HG03159 (cell line): ENCODE results near the gene PDZD8.

Source experiments
- ATAC-seq: cut with Tn5 transposase; IDR thresholded peaks from one replicate; pipeline ENCODE4 v1.9.1; 2021; ENCODE audit warnings: mild to moderate bottlenecking, moderate library complexity; ENCODE audit not compliant: unreplicated experiment

The PDZD8 gene

DNA sequence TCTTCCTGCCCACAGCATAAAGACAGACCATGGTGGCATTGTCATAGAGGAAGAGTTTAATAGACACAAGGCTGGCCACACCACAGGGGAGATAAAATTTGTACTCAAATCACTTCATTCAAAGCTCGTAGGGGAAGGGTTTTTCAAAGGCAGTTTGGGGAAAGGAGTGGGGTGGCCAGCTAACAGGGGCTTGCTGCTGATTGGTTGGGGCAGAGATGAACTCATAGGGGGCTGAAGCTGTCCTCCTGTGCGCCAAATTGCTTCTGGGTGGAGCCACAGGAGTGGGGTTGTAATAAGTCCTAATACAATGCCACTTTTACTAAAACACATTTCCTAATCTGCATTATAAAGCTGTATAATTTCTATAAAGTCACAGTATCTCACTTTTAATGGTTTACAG, 22.5 kb downstream of the PDZD8 start:
- ATAC-seq = no peak

DNA sequence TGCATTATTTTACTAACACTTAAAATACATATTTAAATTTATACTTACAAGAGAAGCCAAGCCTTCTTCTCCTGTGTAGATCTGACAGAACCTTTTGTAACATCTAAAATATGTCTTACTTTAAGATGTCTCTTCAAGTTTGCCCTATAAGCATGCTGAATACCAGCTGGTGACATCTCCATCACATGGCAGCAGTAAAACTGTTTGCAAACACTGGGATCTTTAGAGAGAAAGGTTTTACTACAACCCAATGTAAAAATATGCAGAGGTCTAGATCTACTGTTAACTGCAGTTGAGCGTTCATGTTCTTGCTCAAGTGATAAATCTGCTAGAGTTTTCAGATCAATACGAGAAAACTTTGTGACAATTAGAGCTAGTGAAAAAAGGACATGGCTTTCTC, 23.2 kb downstream of the PDZD8 start:
- ATAC-seq = no peak

DNA sequence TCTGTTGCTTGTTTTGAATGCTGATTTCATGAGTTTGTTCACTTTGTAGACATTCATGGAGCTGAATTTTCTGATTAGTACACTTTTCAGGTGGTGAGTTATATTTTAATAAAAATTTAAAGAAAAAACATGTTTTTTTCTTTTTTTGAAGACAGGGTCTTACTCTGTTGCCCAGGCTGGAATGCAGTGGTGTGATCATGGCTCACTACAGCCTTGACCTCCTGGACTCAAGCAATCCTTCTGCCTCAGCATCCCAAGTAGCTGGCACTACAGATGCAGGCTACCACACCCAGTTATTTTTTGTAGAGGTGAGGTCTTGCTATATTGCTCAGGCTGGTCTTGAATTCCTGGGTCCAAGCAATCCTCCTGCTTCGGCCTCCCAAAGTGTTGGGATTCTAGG, 23.7 kb downstream of the PDZD8 start:
- no peak for ATAC-seq

GRCh38 chr10:117350909-117351308, 24.3 kb downstream of the PDZD8 start:
- ATAC-seq = peak; percentile 87

- no peak for ATAC-seq
These were observed 27.0 kb downstream of the PDZD8 start for GRCh38 chr10:117348236-117348635.

DNA sequence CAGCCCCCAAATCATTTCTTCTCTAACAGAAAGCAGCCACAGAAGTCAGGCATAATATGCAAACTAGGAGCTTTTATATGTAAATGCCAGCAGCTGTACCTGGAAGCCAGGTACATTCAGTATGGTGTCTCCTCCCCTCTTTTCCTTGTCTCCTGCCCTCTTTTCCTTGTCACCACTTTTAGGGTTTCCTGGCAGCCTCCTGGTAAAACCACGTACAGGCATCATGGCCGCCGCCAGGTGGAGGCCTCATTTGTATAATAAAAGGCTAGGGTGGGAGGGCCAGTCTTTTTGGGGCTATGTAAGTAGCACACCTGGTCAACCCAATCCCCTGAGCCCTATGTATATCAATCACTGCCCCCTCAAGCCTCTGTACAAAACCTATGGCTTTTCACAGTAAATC, 28.7 kb downstream of the PDZD8 start:
- ATAC-seq = no peak

- ATAC-seq = no peak
These were observed 30.1 kb downstream of the PDZD8 start for GRCh38 chr10:117345143-117345542.

GRCh38 chr10:117342641-117343040, 32.6 kb downstream of the PDZD8 start:
- ATAC-seq = peak; percentile 5

DNA sequence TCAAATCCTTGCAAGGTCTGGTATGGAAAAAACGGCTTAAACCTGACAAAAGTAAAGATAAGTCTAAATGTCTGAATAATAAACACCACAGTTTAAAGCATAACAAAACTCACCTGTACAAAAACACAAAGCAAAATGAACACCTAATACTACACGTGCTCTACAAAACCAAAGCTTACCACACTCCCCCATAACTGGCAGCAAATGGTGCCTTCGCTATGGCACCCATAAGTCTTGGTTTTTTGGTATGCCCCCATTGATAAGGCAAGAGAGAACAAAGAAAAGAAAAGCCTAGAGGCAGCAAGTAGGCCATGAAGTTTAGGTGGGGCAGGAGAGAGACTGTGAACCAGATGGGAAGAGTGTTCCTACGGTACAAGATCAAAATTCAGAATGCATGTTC, 34.2 kb downstream of the PDZD8 start:
- ATAC-seq = no peak

DNA sequence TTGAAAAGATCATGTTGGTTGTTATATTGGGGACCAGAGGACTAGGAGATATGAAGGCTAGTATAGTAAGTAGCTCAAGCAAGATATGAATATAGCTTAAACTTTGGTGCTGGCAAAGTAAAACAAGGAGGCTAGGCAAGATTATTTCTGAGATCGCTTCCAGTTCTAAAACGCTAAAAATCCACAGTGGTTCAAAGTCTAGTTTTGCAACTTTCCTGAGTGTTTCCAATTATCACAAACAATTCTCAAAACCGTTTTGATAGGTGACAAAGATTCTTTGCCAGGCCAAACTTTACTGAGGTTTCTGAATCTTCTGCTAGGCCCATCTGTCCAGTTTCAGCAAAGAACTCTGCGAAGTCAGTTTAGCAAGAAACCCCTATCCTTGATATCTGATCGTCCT, 35.3 kb downstream of the PDZD8 start:
- no peak for ATAC-seq

- ATAC-seq = no peak
These were observed 35.7 kb downstream of the PDZD8 start for GRCh38 chr10:117339578-117339977.

DNA sequence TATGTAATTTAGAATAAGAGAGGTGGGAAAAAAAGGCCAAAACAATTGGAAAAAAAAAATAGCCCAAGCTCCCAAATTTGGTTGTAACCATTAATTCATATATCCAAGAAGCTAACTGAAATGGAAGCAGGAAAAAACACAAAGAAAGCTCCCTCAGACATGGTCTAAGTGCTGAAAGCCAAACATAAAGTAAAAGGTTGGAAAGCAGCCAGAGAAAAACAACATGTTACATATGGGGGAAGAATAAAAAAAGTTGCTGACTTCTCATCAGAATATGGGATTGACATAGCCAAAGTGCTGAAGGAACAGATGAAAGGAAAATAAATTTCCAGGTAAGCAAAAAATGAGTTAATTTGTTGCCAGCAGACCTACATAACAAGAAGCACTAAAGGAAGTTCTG, 40.3 kb downstream of the PDZD8 start:
- no peak for ATAC-seq

DNA sequence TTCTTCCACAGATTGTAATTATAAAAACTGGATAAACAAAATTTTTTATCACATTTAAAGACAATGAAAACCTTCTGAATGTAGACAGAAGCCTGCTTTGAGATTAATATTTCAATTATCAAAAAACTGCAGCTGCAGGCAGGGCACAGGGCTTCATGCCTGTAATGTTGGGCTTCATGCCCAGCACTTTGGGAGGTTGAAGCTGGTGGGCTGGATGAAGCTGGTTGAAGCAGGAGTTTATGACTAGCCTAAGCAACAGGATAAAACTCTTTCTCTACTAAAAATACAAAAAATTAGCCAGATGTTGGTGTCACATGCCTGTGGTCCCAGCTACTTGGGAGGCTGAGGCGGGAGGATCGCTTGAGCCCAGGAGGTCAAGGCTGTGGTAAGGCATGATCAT, 41.2 kb downstream of the PDZD8 start:
- ATAC-seq = no peak

GRCh38 chr10:117327262-117327661, 48.0 kb downstream of the PDZD8 start:
- ATAC-seq = no peak

- ATAC-seq = no peak
These were observed 50.9 kb downstream of the PDZD8 start for GRCh38 chr10:117324367-117324766.

GRCh38 chr10:117322260-117322659, 53.0 kb downstream of the PDZD8 start:
- ATAC-seq = no peak

DNA sequence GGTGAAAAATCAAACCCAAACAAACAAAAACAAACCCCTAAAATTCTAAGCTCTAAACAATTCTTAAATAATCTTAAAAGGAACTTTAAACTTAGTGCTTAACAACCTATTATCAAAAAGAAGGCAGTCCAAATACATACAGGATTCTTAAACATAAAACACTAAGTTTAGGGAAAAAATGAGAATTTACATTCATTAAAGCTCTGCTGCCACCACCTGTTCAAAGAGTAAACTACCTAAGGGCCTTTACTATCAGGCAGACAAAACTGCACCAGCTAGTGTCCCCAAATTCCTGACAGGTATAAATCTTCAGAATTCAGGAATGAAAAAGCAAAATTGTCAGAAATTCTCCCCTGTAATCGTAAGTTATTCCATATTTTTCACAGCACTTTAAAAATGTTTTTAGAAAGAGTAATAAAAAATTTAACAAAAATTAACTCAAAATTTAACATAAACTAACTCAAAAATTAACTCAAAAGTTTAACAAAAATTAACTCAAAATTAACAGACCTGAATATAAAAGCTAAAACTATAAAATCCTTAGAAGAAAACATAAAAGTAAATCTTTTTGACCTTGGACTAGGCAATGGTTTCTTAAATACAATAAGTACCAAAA, 55.1 kb downstream of the PDZD8 start:
- no peak for ATAC-seq

- no peak for ATAC-seq
These were observed 56.3 kb downstream of the PDZD8 start for GRCh38 chr10:117318909-117319308.

GRCh38 chr10:117316701-117317100, 58.5 kb downstream of the PDZD8 start:
- no peak for ATAC-seq

GRCh38 chr10:117313641-117314040, 61.6 kb downstream of the PDZD8 start:
- ATAC-seq = no peak

DNA sequence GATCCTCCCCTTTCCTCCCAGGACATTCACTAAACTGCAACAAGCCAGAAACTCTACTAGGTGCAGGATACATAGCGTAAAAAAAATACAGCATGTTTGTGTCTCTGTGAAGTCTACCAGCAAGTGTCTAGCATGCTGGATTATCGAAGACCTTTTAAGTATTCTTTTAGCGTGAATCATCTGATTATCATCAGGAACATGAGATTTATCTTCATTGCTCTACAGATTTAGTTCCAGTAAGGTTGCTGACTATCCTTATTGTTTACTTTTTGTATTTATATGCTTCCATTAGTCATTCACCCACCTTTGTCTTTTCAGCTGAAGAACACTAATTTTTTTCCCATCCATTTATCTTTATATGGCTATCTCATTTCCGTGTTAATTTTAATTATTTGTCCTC, 62.8 kb downstream of the PDZD8 start:
- ATAC-seq = no peak

- ATAC-seq = no peak
These were observed 64.0 kb downstream of the PDZD8 start for GRCh38 chr10:117311261-117311660.

DNA sequence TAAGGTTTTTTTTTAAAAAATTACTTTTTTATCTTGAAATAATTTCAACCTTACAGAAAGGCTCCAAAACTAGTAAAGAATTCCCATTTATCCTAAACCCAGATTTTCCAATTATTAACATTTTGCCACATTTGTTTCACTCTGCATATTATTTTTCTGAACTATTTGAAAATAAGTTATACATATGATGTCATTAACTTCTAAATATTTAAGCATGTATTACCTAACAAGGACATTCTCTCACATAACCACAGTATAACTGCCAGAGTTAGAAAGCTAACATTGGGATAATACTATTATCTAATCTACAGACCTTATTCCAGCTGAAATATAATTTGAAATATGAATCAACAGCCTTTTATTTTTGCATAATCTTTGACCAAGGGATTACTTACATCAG, 68.6 kb downstream of the PDZD8 start:
- no peak for ATAC-seq
